HepG2 (cell line): Measurements from ENCODE around the gene ADCYAP1R1. TPM values are rescaled to one million over a fixed set of nuclear protein-coding genes. Genes with fewer than 3 reads are reported as not detected.

Source experiments
- ATAC-seq: fragments of 200-7000 bp; cut with Tn5 transposase; 3 replicates; pipeline ENCODE4 v1.9.1; 2020; ENCODE audit warnings: mild to moderate bottlenecking, moderate library complexity
- BruUV-seq: library from RNA; stranded (reverse); fragments of 400-500 nt; replicated peaks from 2 replicates; lab custom pipeline; 2021; lab: Mats Ljungman, UMichigan
- CTCF ChIA-PET: fragments of 300-600 bp; formaldehyde crosslinking; extraction: SDS; loops from one replicate; lab custom pipeline; 2021; ENCODE audit warnings: low total read pairs, inconsistent platforms, low intra/inter-chr PET ratio; lab: Yijun Ruan, JAX
- POLR2A ChIA-PET: fragments of 350-600 bp; sonication (Branson Sonifier 250); formaldehyde crosslinking; loops from one replicate; lab custom pipeline; 2020; ENCODE audit warnings: antibody characterized with exemption, inconsistent platforms; lab: Yijun Ruan, JAX
- DNase-seq: peaks from one replicate; pipeline ENCODE4 v3.0.0-alpha.2; 2015; ENCODE audit warnings: low spot score
- FAIRE-seq: peaks from 3 replicates; lab custom pipeline; 2011; peaks lifted over from hg19 to GRCh38; lab: Jason Lieb, UNC
- H2AFZ ChIP-seq: one replicate; pipeline ENCODE4 v1.6.1; 2011; ENCODE audit warnings: low read length, inconsistent platforms
- H3K27ac ChIP-seq: fragments of 300-600 bp; 3 replicates; pipeline ENCODE4 v1.8.0; 2011; ENCODE audit warnings: mixed run types, mild to moderate bottlenecking, mixed read lengths, low read length, inconsistent platforms; ENCODE audit not compliant: insufficient read depth; ENCODE audit errors: extremely low read length
- H3K27me3 ChIP-seq, 2 experiments: fragments of 200-600 bp in 1 of 2; 2 replicates in 1 of 2; 3 replicates in 1 of 2; pipeline versions ENCODE4 v1.6.0 to v1.8.0; 2011; ENCODE audit warnings: low read length in 2 of 2, mild to moderate bottlenecking in 2 of 2, moderate library complexity in 2 of 2, inconsistent platforms in 1 of 2; ENCODE audit not compliant: insufficient read depth in 2 of 2, control insufficient read depth in 1 of 2
- H3K36me3 ChIP-seq, 2 experiments: fragments of 200-600 bp in 1 of 2; replicated peaks in 1 of 2; 2 replicates in 1 of 2; 3 replicates in 1 of 2; pipeline versions ENCODE4 v1.5.1 to v1.8.0; 2011; ENCODE audit warnings: low read length in 2 of 2, inconsistent platforms in 1 of 2; ENCODE audit not compliant: insufficient read depth in 2 of 2, control insufficient read depth in 1 of 2
- H3K4me1 ChIP-seq: 2 replicates; pipeline ENCODE4 v1.5.1; 2012; ENCODE audit warnings: low read length, inconsistent platforms; ENCODE audit not compliant: insufficient read depth
- H3K4me2 ChIP-seq: 2 replicates; pipeline ENCODE4 v1.6.0; 2011; ENCODE audit warnings: low read depth, low read length, inconsistent platforms
- H3K4me3 ChIP-seq, 3 experiments: fragments of 200-600 bp in 1 of 3; sonication (generic), shearing (Covaris generic) in 1 of 3; replicated peaks in 1 of 3; 2 replicates each; pipeline ENCODE4 v1.5.1; 2011 to 2016; ENCODE audit warnings: low read length in 3 of 3, inconsistent platforms in 2 of 3, low read depth in 2 of 3, mild to moderate bottlenecking in 2 of 3, control low read depth in 1 of 3, mixed read lengths in 1 of 3; ENCODE audit not compliant: insufficient read depth in 1 of 3
- H3K79me2 ChIP-seq: one replicate; pipeline ENCODE4 v1.6.1; 2011; ENCODE audit warnings: low read length, inconsistent platforms; ENCODE audit not compliant: insufficient read depth
- H3K9ac ChIP-seq: 2 replicates; pipeline ENCODE4 v1.6.0; 2011; ENCODE audit warnings: mild to moderate bottlenecking, low read depth, low read length, inconsistent platforms; ENCODE audit not compliant: insufficient read depth
- H3K9me3 ChIP-seq: 2 replicates; pipeline ENCODE4 v1.5.1; 2012; ENCODE audit warnings: mild to moderate bottlenecking, low read length
- H4K20me1 ChIP-seq: 2 replicates; pipeline ENCODE4 v1.6.0; 2011; ENCODE audit warnings: inconsistent platforms, mild to moderate bottlenecking, low read length, moderate library complexity; ENCODE audit not compliant: insufficient read depth
- ATF1 ChIP-seq: IDR thresholded peaks from 2 replicates; pipeline ENCODE4 v1.6.1; 2016; ENCODE audit warnings: mild to moderate bottlenecking, control low read depth
- CEBPB ChIP-seq: IDR thresholded peaks from 2 replicates; pipeline ENCODE4 v1.6.1; 2011; ENCODE audit warnings: low read depth, low read length, improper control_type of control experiment, borderline replicate concordance
- CTCF ChIP-seq: sonication (generic); formaldehyde crosslinking; IDR thresholded peaks from 2 replicates; pipeline ENCODE4 v1.5.0; 2020; ENCODE audit warnings: mild to moderate bottlenecking, missing genetic modification reagents, moderate library complexity
- DNMT1 ChIP-seq: sonication (generic); formaldehyde crosslinking; IDR thresholded peaks from 2 replicates; pipeline ENCODE4 v1.5.1; 2020; ENCODE audit warnings: mild to moderate bottlenecking, missing genetic modification reagents
- HCFC1 ChIP-seq: fragments of 150-350 bp; IDR thresholded peaks from 2 replicates; pipeline ENCODE4 v1.6.1; 2014; ENCODE audit warnings: low read depth, low read length
- ISL2 ChIP-seq: sonication (generic); formaldehyde crosslinking; IDR thresholded peaks from 2 replicates; pipeline ENCODE4 v1.5.0; 2020; ENCODE audit warnings: missing genetic modification reagents
- KDM1A ChIP-seq: IDR thresholded peaks from 2 replicates; pipeline ENCODE4 v1.6.1; 2016; ENCODE audit warnings: missing compliant biosample characterization
- KMT2B ChIP-seq: IDR thresholded peaks from 2 replicates; pipeline ENCODE4 v1.6.1; 2016; ENCODE audit warnings: missing genetic modification reagents, missing compliant biosample characterization
- NCOA2 ChIP-seq: sonication (generic); formaldehyde crosslinking; IDR thresholded peaks from 2 replicates; pipeline ENCODE4 v1.8.0; 2022; ENCODE audit warnings: inconsistent platforms
- REPIN1 ChIP-seq: sonication (generic); formaldehyde crosslinking; IDR thresholded peaks from 2 replicates; pipeline ENCODE4 v1.8.0; 2022; ENCODE audit warnings: missing genetic modification reagents, low read depth, mild to moderate bottlenecking, borderline replicate concordance
- SNRNP70 ChIP-seq: fragments of 200-400 bp; formaldehyde crosslinking; IDR thresholded peaks from 2 replicates; pipeline ENCODE4 v1.6.1; 2017; ENCODE audit warnings: mild to moderate bottlenecking, low read depth, low read length, moderate library complexity
- SRF ChIP-seq: IDR thresholded peaks from 2 replicates; pipeline ENCODE4 v1.6.1; 2011; ENCODE audit warnings: mild to moderate bottlenecking, low read depth, low read length, moderate library complexity
- TOPORS ChIP-seq: sonication (generic); formaldehyde crosslinking; IDR thresholded peaks from 2 replicates; pipeline ENCODE4 v1.8.0; 2023; ENCODE audit warnings: mild to moderate bottlenecking, missing genetic modification reagents
- ZFP41 ChIP-seq: sonication (generic); formaldehyde crosslinking; IDR thresholded peaks from 2 replicates; pipeline ENCODE4 v1.4.0; 2020; ENCODE audit warnings: mild to moderate bottlenecking, missing genetic modification reagents, borderline replicate concordance
- ZKSCAN1 ChIP-seq: fragments of 150-350 bp; IDR thresholded peaks from 2 replicates; pipeline ENCODE4 v1.6.1; 2014; ENCODE audit warnings: low read length
- ZNF329 ChIP-seq: sonication (generic); formaldehyde crosslinking; IDR thresholded peaks from 2 replicates; pipeline ENCODE4 v1.9.0; 2021; ENCODE audit warnings: low read depth, mild to moderate bottlenecking, missing genetic modification reagents
- ZNF570 ChIP-seq: sonication (generic); formaldehyde crosslinking; IDR thresholded peaks from 2 replicates; pipeline ENCODE4 v1.4.0; 2020; ENCODE audit warnings: mild to moderate bottlenecking, missing genetic modification reagents, borderline replicate concordance
- ZNF609 ChIP-seq: sonication (generic); formaldehyde crosslinking; IDR thresholded peaks from 2 replicates; pipeline ENCODE4 v1.4.0; 2020; ENCODE audit warnings: mild to moderate bottlenecking, missing genetic modification reagents, borderline replicate concordance
- ZNF674 ChIP-seq: sonication (generic); formaldehyde crosslinking; IDR thresholded peaks from 2 replicates; pipeline ENCODE4 v1.5.0; 2020; ENCODE audit warnings: low read depth, mild to moderate bottlenecking, missing genetic modification reagents
- WGBS: methylation state at CpG from one replicate; pipeline ENCODE4 v1.1.6; 2017; ENCODE audit warnings: low lambda C conversion rate; 5-methylcytosine and 5-hydroxymethylcytosine counted together
- in situ Hi-C: cut with HindIII; loops from 2 replicates; pipeline ENCODE4 v1.10.0; 2017; ENCODE audit warnings: low pct_unique_long_range_greater_than_20kb; ENCODE audit not compliant: extremely low pct_ligation_motif_present
- intact Hi-C: fragments of 100-400 bp; cut with micrococcal nuclease; formaldehyde crosslinking; loops from one replicate; pipeline ENCODE4 v1.10.0; 2022; ENCODE audit not compliant: unreplicated experiment
- polyA plus RNA-seq, 8 experiments: library from polyadenylated mRNA; depleted of rRNA in 3 of 8; stranded (reverse) in 7 of 8; unstranded in 1 of 8; fragments of >200 nt; fragmentation: Illumina TruSeq in 4 of 8; extraction: Trizol in 4 of 8; gene quantifications; 2 replicates each; pipeline versions ENCODE4 v1.2.1 to v1.2.3, GENCODE V29; 2011 to 2016; ENCODE audit warnings: low read depth in 4 of 8, missing spikeins in 1 of 8, mixed read lengths in 1 of 8; ENCODE audit not compliant: insufficient read depth in 1 of 8
- total RNA-seq, 5 experiments: library from RNA; depleted of rRNA; stranded (reverse); fragments of >200 nt; fragmentation: Illumina TruSeq; extraction: Trizol; gene quantifications; 2 replicates each; pipeline ENCODE4 v1.2.3, GENCODE V29; 2016; ENCODE audit warnings: low read depth in 1 of 5

ADCYAP1R1 gene
- total and polyA plus RNA-seq, 2 of the 13 experiments (the other 11 are each of a cell fraction or from before 2014, with no cell fraction given): not detected

GRCh38 chr7:31093282-31093681 is 41.2 kb downstream of the ADCYAP1R1 start (continued):
- TF ChIP-seq ZNF609 (CRISPR knock-in tag) (no peak), DNMT1 (CRISPR knock-in tag) (no peak), ATF1 (CRISPR knock-in tag) (no peak), TOPORS (CRISPR knock-in tag) (no peak)

GRCh38 chr7:31094271-31094670 is 42.2 kb downstream of the ADCYAP1R1 start:
- no peak for ATAC-seq
- in situ Hi-C loops: no loop called here
- Histone ChIP-seq H3K9me3 (no peaks in the 10 kb centered on the region), H4K20me1 (no peaks in the 10 kb centered on the region), H3K4me1 (no peaks in the 10 kb centered on the region), H2AFZ (no peak overlapping the region), H3K9ac (no peak overlapping the region), H3K27me3 (peaks cover 2 to 12% of the 10 kb centered on the region in 2 experiments; a peak in 3 of 5 replicates), H3K79me2 (no peaks in the 10 kb centered on the region), H3K27ac (no peak overlapping the region), H3K4me3 (no peak overlapping the region), H3K4me2 (no peak overlapping the region), H3K36me3 (no peaks in the 10 kb centered on the region)
- no peak for FAIRE-seq
- CTCF ChIA-PET: no interaction called here
- no peak for DNase-seq
- POLR2A ChIA-PET: no interaction called here
- WGBS: 0% methylated on average over 4 of the region's 4 CpGs
- intact Hi-C loops: no loop called here
- no TSS peak for BruUV-seq
- TF ChIP-seq CEBPB: no peak
- no peak for TF ChIP-seq REPIN1 (CRISPR knock-in tag)
- no peak for TF ChIP-seq KMT2B (CRISPR knock-in tag)
- no peak for TF ChIP-seq HCFC1
- TF ChIP-seq SNRNP70: no peak
- TF ChIP-seq NCOA2 (CRISPR knock-in tag): no peak
- no peak for TF ChIP-seq KDM1A (CRISPR knock-in tag)
- no peak for TF ChIP-seq CTCF (CRISPR knock-in tag)
- no peak for TF ChIP-seq ZNF674 (CRISPR knock-in tag)
- TF ChIP-seq ZFP41 (CRISPR knock-in tag): no peak
- TF ChIP-seq ZKSCAN1: no peak
- TF ChIP-seq ZNF329 (CRISPR knock-in tag): no peak
- no peak for TF ChIP-seq SRF
- no peak for TF ChIP-seq ISL2 (CRISPR knock-in tag)
- TF ChIP-seq ZNF570 (CRISPR knock-in tag): no peak
